PFSK-1 (cell line): ENCODE data around the gene ITK.

Source experiments
- POLR2AphosphoS5 ChIP-seq: IDR thresholded peaks from 2 replicates; pipeline ENCODE4 v1.6.1; 2012; ENCODE audit warnings: low read depth, mild to moderate bottlenecking, control low read depth, low read length, moderate library complexity
- SIN3A ChIP-seq: IDR thresholded peaks from 2 replicates; pipeline ENCODE4 v1.6.1; 2012; ENCODE audit warnings: mild to moderate bottlenecking, low read length, moderate library complexity, borderline replicate concordance; ENCODE audit not compliant: insufficient read depth

DNA sequence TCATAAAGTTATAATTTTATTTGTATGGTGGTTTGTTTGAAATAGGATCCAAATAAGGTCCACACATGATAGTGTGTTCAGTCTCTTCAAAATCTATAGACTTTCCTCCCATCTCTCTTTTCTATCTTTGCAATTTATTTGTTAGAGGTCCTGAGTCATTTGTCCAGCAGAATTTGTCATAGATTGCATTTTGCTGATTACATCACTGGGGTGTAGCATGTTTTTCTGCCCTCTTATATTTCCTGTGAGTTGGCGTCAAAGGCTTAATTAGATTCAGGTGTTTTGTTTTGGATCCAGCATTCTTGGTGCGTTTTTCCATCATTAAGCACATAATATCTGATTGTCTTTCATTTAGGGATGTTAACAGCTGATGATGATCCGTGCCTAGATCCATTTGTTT, 100.3 kb downstream of the ITK start:
- no peak for TF ChIP-seq POLR2AphosphoS5
- TF ChIP-seq SIN3A = no peak
